ENCODE results near the gene TESK2.
"Not testable (repeated sequence)": the region's sequence is repeated elsewhere in the genome, so short reads cannot be mapped to it uniquely, and the experiment has no call there.

The TESK2 gene

DNA sequence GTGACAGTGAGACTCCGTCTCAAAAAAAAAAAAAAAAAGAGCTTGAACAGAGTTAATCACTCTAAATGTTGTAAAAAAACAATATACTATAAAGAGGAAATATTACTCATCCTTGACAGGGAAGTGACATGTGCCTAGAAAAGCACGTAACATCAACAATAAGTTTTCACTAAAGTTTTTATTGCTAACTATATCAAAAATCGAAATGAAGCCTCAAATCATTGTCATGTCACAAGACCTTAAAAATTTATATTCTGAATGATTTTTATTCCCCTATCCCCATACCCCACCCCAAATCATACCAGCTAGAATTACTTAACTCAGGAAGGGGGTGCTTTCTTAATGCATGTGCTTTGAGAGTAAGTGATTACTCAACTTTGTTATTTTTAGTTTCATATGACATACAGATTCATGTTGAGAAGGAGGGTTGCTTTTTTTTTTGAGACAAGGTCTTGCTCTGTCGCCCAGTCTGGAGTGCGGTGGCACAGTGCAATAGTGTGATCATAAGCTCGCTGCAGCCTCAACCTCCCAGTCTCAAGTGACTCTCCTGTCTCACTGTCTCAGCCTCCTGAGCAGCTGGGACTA is 97.2 kb downstream of the TESK2 start:
- no peaks in the 10 kb centered on the region for H3K9me3 ChIP-seq
- H3K4me3 ChIP-seq (ENCODE audit: low read depth in 1 of 2, low read length in 1 of 2), result peak overlapping the region; percentile 46 to 51
- TF ChIP-seq, protein P1, sequence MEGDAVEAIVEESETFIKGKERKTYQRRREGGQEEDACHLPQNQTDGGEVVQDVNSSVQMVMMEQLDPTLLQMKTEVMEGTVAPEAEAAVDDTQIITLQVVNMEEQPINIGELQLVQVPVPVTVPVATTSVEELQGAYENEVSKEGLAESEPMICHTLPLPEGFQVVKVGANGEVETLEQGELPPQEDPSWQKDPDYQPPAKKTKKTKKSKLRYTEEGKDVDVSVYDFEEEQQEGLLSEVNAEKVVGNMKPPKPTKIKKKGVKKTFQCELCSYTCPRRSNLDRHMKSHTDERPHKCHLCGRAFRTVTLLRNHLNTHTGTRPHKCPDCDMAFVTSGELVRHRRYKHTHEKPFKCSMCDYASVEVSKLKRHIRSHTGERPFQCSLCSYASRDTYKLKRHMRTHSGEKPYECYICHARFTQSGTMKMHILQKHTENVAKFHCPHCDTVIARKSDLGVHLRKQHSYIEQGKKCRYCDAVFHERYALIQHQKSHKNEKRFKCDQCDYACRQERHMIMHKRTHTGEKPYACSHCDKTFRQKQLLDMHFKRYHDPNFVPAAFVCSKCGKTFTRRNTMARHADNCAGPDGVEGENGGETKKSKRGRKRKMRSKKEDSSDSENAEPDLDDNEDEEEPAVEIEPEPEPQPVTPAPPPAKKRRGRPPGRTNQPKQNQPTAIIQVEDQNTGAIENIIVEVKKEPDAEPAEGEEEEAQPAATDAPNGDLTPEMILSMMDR (IDR thresholded peaks at IDR 0.05), result no peak
- peak overlapping the region; percentile 89 for H3K27ac ChIP-seq
- H3K27me3 ChIP-seq, result no peaks in the 10 kb centered on the region
- peaks cover 32 to 37% of the 10 kb centered on the region in 2 experiments for H3K4me1 ChIP-seq (ENCODE audit: control insufficient read depth in 1 of 2, insufficient read depth in 1 of 2, low read depth in 1 of 2, low read length in 1 of 2)
- H3K36me3 ChIP-seq, result no peaks in the 10 kb centered on the region

DNA sequence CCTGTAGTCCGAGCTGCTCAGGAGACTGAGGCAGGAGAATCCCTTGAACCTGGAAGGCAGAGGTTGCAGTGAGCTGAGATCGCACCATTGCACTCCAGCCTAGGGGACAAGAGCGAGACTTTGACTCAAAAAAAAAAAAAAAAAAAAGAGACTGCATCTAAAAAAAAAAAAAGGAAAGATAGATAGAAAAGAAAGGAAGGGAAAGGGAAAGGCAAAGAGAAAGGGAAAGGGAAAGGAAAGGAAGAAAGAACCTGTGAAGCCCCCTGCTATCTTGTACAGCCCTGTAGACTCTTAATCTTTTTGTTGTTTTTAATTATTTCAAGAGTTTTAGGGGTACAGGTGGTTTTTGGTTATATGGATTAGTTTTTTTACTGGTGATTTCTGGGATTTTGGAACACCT is 104.7 kb downstream of the TESK2 start:
- Histone ChIP-seq H3K36me3 (no peaks in the 10 kb centered on the region), H3K4me3 (ENCODE audit: low read depth in 1 of 2, low read length in 1 of 2) (no peak overlapping the region), H3K4me1 (ENCODE audit: control insufficient read depth in 1 of 2, insufficient read depth in 1 of 2, low read depth in 1 of 2, low read length in 1 of 2) (peaks cover 14 to 22% of the 10 kb centered on the region in 2 experiments), H3K27me3 (no peaks in the 10 kb centered on the region), H3K27ac (no peak overlapping the region), H3K9me3 (no peaks in the 10 kb centered on the region)
- TF ChIP-seq, protein P1 (IDR thresholded peaks at IDR 0.05), result no peak

- Histone ChIP-seq H3K27ac (peak overlapping the region; percentile 62), H3K36me3 (no peaks in the 10 kb centered on the region), H3K4me1 (ENCODE audit: control insufficient read depth in 1 of 2, insufficient read depth in 1 of 2, low read depth in 1 of 2, low read length in 1 of 2) (peaks cover 14 to 22% of the 10 kb centered on the region in 2 experiments), H3K9me3 (no peaks in the 10 kb centered on the region), H3K4me3 (ENCODE audit: low read depth in 1 of 2, low read length in 1 of 2) (no peak overlapping the region), H3K27me3 (no peaks in the 10 kb centered on the region)
- TF ChIP-seq, protein P1 (IDR thresholded peaks at IDR 0.05), result no peak
Observed at GRCh38 chr1:45385302-45385701, 105.7 kb downstream of the TESK2 start.

GRCh38 chr1:45384213-45384612 is 106.8 kb downstream of the TESK2 start:
- H3K4me1 ChIP-seq (ENCODE audit: control insufficient read depth in 1 of 2, insufficient read depth in 1 of 2, low read depth in 1 of 2, low read length in 1 of 2), result peaks cover 14 to 22% of the 10 kb centered on the region in 2 experiments
- not testable (repeated sequence) for H3K27ac ChIP-seq

GRCh38 chr1:45383191-45383590 is 107.8 kb downstream of the TESK2 start:
- Histone ChIP-seq H3K27ac (no peak overlapping the region), H3K4me1 (ENCODE audit: control insufficient read depth in 1 of 2, insufficient read depth in 1 of 2, low read depth in 1 of 2, low read length in 1 of 2) (peaks cover 14 to 22% of the 10 kb centered on the region in 2 experiments), H3K27me3 (no peaks in the 10 kb centered on the region), H3K9me3 (no peaks in the 10 kb centered on the region), H3K36me3 (no peaks in the 10 kb centered on the region), H3K4me3 (ENCODE audit: low read depth in 1 of 2, low read length in 1 of 2) (no peak overlapping the region)
- TF ChIP-seq, protein P1 (IDR thresholded peaks at IDR 0.05), result no peak

More at GRCh38 chr1:45384213-45384612, 106.8 kb downstream of the TESK2 start:
- not testable (repeated sequence) for H3K4me3 ChIP-seq (ENCODE audit: low read depth in 1 of 2, low read length in 1 of 2); H3K27me3 ChIP-seq; H3K36me3 ChIP-seq; H3K9me3 ChIP-seq

- Histone ChIP-seq H3K27ac (no peak overlapping the region), H3K4me1 (ENCODE audit: control insufficient read depth in 1 of 2, insufficient read depth in 1 of 2, low read depth in 1 of 2, low read length in 1 of 2) (peaks cover 14 to 22% of the 10 kb centered on the region in 2 experiments), H3K4me3 (ENCODE audit: low read depth in 1 of 2, low read length in 1 of 2) (no peak overlapping the region), H3K36me3 (no peaks in the 10 kb centered on the region), H3K27me3 (no peaks in the 10 kb centered on the region), H3K9me3 (no peaks in the 10 kb centered on the region)
- TF ChIP-seq, protein P1 (IDR thresholded peaks at IDR 0.05), result no peak
Observed at GRCh38 chr1:45381243-45381642, 109.7 kb downstream of the TESK2 start.

Measured in neutrophil (primary cell).